CD4-positive, alpha-beta T cell treated with Interleukin-4 for 4 hours (primary cell): Measurements from ENCODE around the gene RCOR1.
A peak's percentile ranks its signal among the peaks of the same experiment; 100 is the strongest.

Experiments
- DNase-seq: peaks from one replicate; pipeline ENCODE4 v3.0.0-alpha.2; 2020

RCOR1 gene

DNA sequence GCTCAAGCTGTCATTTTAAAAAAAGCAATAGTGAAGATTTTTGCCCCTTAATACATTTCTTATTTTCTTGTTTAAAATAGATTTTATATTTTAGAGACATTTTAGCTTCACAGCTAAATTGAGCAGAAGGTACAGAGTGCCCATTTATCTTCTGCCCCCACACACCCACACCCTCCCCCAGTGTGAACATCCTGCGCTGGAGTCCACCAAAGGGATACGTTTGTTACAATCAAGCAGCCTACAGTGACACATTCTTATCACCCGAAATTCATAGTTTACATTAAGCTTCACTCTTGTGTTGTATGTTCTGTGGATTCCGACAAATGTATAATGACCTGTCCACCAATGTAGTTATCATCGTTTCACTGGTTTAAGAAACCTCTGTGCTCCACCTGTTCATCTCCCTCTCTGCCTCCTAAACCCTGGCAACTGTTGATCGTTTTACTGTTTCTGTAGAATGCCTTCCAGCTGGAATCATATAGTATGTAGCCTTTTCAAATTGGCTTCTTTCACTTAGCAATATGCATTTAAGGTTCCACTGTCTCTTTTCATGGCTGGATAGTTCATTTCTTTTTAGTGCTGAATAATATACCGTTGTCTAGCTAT is 93.8 kb downstream of the RCOR1 start:
- DNase-seq, result no peak

DNA sequence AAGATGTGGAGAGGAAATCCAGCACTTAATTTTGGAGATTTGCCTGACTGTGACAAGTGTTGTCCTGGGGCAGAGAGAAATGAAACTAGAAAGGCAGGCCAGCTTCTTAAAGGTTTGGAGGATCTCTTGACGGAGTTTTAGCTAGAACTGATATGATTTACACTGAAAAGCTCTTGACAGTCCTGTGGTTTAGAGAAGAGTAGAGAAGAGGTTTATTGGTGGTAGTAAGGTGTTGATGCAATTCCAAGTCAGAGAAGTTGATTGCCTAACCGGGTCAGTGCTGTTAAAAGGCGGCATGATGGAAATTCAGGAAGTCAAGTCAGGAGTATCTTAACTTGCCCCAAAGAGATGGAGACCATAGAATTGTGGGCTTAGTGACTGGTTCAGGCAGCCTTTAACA is 95.8 kb downstream of the RCOR1 start:
- DNase-seq, result no peak

GRCh38 chr14:102690509-102691286 is 98.2 kb downstream of the RCOR1 start:
- no peak for DNase-seq

DNA sequence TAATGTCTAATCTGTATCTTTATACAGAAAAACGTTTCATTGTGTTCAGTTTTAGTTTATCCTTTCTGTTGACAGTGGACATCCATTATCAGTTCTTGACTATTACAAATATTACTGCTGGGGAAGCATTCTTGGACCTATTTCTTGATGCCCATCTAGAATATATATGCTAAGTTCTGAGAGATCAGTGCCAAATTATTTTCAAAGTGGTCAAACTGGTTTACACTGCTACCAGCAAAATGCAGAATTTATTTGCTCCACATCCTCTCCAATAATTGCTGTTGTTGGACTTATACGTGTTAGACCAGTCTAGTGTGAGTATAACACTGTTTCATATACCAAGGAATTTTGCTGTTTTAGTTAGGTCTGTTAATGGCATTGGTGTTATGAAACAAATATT is 99.3 kb downstream of the RCOR1 start:
- DNase-seq, result no peak

DNA sequence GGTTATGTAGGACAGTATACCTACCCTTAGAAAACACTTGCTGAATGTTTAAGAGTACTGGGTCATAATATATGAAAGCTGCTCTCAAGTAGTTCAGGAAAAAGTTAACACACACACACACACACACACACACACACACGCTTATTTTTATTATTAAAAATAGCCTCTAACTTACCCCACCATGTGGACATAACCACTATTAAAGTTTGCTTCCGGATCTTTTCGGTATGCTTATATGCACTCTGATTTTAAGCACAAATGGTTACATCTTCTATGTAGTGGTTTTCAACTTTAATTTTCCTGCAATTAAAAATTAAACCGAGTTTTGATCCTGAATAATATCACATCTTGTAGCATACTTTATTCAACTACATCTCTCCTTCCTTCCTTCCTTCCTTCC is 99.9 kb downstream of the RCOR1 start:
- DNase-seq, result no peak

DNA sequence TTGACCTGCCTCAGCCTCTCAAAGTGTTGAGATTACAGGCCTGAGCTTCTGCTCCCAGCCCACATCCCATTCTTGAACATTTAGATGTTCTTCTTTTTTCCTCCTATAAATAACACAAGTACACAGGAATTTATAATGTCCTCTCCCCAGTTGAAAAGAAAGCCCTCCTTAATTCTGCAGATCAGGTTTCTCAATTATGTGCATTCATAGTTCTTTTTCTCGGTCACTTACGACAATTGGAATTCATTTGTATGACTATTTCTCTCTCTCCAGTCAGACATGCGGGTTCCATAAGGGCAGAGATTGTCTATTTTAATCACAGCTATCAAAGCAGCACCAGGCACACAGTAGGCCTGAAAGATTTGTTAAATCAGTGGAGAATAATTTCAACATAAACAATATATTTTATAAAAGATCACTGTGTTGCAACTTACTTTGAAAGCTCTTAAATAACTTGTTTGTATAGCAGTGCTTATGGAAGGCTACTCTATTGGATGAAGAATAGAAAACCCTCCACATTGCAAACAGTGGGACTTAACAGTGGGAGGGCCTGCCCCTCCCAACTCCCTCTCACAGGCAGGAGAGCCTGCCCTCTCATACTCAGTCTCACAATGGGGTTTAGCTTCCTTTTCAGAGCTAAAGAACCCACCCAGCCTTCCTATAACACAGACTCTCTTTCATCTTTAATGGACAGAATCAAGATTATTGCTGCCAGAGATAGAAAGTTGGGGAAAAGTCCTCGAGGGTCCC is 100.7 kb downstream of the RCOR1 start:
- no peak for DNase-seq

- DNase-seq, result peak; percentile 70
These were observed 102.2 kb downstream of the RCOR1 start for GRCh38 chr14:102694530-102695166.

DNA sequence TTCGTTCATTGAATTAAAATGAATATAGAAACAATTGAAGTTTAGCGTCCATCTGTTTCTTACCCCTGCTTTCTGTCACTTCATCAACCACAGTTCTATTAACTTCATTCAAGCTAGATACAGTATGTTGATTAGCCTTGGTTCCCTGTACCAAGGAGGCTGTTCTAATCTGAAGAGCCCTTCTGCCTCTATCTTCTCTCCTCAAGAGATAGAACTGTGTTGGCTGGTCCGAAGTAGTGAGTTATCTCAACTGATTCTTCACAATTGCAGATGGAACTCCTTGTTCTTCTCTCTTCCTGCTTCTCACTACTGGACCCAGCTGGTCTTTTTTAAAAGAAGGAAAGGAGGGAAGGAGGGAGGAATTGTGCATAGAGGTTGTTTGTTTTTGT is 102.7 kb downstream of the RCOR1 start:
- no peak for DNase-seq

GRCh38 chr14:102696332-102696731 is 103.9 kb downstream of the RCOR1 start:
- DNase-seq, result no peak

DNA sequence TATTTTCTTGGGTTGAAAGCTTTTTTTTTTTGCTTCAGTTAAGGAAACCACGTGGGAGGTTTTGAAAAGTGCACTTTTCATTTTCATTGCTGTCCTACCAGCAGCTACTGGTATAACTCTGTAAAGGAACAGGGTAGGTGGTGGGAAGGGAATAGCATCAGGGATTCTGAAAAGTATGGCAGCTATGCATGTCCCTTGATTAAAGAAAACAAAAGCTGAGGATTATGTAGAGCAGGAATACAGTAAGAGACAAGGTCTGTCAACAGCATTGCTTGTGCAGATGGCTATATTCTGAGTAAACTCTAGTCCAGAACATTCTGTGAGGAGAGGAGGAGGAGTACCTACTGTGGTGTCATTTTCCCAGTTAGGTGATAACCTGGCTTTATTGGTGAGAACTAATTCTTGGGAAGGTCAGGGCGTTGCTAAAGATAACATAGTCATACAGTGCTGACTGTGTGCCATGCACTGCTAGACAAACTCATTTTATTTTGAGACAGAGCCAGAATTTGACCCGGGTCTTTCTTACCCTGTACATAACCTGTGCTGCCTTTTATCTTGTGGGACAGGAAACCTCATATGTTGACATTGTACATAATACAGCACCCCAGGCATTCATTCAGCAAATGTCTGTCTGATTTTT is 104.5 kb downstream of the RCOR1 start:
- no peak for DNase-seq

- DNase-seq, result no peak
These were observed 105.1 kb downstream of the RCOR1 start for GRCh38 chr14:102697501-102697900.

GRCh38 chr14:102699416-102700110 is 107.1 kb downstream of the RCOR1 start:
- DNase-seq, result no peak

GRCh38 chr14:102708494-102708893 is 116.0 kb downstream of the RCOR1 start:
- DNase-seq, result no peak

GRCh38 chr14:102711207-102711606 is 118.8 kb downstream of the RCOR1 start:
- DNase-seq, result no peak

- DNase-seq, result no peak
These were observed 119.5 kb downstream of the RCOR1 start for GRCh38 chr14:102711946-102712345.

- DNase-seq, result no peak
These were observed 124.8 kb downstream of the RCOR1 start for GRCh38 chr14:102717276-102717675.

DNA sequence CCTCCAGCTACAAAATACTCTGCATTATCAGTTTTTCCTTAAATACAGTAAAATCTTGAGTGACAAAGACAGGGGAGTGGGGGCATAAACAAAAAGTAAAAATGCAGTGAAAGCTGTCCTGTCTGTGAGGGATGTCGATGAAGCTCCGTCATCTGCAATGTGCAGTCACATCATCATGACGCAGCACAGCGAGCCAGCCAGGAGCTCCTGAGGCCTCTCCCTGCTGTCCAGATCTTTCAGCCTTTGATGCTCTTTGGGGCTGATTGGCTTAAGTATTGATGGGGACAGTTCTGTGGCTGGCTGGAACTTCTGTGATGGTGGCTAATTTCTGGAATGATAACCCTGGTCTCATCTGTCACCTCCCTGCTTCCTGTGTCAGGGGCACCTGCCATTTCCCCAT is 130.2 kb downstream of the RCOR1 start:
- DNase-seq, result no peak

- DNase-seq, result no peak
These were observed 131.2 kb downstream of the RCOR1 start for GRCh38 chr14:102723650-102724049.

DNA sequence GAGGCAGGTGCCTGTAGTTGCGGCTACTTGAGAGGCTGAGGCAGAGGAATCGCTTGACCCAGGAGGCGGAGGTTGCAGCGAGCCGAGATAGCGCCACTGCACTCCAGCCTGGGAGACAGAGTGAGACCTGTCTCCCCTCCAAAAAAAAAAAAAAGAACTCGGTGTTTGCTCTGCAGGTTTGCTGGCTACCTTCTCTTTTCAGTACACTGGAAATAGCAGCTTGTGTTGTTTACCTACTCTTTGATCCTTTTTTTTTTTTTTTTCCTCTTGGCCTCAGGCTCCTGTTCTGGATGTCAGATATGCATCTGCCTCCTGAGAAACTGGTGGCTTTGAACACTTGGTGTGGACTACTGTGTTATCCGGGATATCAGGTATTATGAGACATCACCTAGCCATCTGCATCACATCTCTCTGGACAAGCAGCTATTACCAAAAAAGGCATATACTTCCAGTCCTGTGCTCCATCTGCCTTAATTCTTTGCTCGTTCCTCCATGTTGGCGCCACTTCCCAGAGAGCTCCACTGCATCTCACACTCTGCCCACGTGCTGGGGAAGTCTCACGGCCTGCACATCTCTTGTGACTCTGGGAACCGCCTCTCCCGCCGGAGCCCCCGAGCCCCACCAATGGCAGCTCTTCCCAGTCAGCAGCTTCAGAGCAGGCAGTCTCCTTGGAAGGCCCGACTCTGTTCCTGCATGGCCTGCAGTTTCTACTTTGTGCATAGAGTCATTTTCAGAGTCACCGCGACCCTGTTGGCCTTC is 133.9 kb downstream of the RCOR1 start:
- DNase-seq, result no peak

GRCh38 chr14:102727336-102728095 is 135.1 kb downstream of the RCOR1 start:
- no peak for DNase-seq

- no peak for DNase-seq
These were observed 136.1 kb downstream of the RCOR1 start for GRCh38 chr14:102728501-102728900.
